ENCODE results near the gene MTMR11. TPM values are rescaled to one million over a fixed set of nuclear protein-coding genes. Genes with fewer than 3 reads are reported as not detected.
"Not testable (repeated sequence)": the region's sequence is repeated elsewhere in the genome, so short reads cannot be mapped to it uniquely, and the experiment has no call there.

MTMR11 gene
- total RNA-seq, 4 donors from 2014 or later: 3.2 to 4.8 (median 4.5) TPM

- DNase-seq (ENCODE audit: low spot score): no peak
- ATAC-seq (ENCODE audit: low FRiP score): no peak
- no peak for TF ChIP-seq CTCF (IDR thresholded peaks at IDR 0.05)
These were observed 31.0 kb upstream of the MTMR11 start for GRCh38 chr1:149967646-149968045.

GRCh38 chr1:149967041-149967440, 30.4 kb upstream of the MTMR11 start:
- DNase-seq (ENCODE audit: low spot score) (no peak), ATAC-seq (ENCODE audit: low FRiP score) (no peak)
- TF ChIP-seq CTCF (IDR thresholded peaks at IDR 0.05): no peak

- no peak for TF ChIP-seq CTCF (IDR thresholded peaks at IDR 0.05)
- ATAC-seq (ENCODE audit: low FRiP score) (no peak), DNase-seq (ENCODE audit: low spot score) (no peak)
These were observed 29.7 kb upstream of the MTMR11 start for GRCh38 chr1:149966405-149966804.

GRCh38 chr1:149965440-149965839, 28.8 kb upstream of the MTMR11 start:
- ATAC-seq (ENCODE audit: low FRiP score) (no peak), DNase-seq (ENCODE audit: low spot score) (no peak)
- no peak for TF ChIP-seq CTCF (IDR thresholded peaks at IDR 0.05)

GRCh38 chr1:149963358-149963757, 26.7 kb upstream of the MTMR11 start:
- TF ChIP-seq CTCF (IDR thresholded peaks at IDR 0.05): no peak
- DNase-seq (ENCODE audit: low spot score) (no peak), ATAC-seq (ENCODE audit: low FRiP score) (no peak)

- no peak for TF ChIP-seq CTCF (IDR thresholded peaks at IDR 0.05)
- ATAC-seq (ENCODE audit: low FRiP score) (no peak), DNase-seq (ENCODE audit: low spot score) (no peak)
These were observed 26.1 kb upstream of the MTMR11 start for GRCh38 chr1:149962736-149963135.

- TF ChIP-seq CTCF (IDR thresholded peaks at IDR 0.05): peak in 2 of 3 donors; percentile 19 to 71
- ATAC-seq (ENCODE audit: low FRiP score): peak; percentile 85
- DNase-seq (ENCODE audit: low spot score): no peak
These were observed 25.5 kb upstream of the MTMR11 start for GRCh38 chr1:149962039-149962647.

- ATAC-seq (ENCODE audit: low FRiP score); DNase-seq (ENCODE audit: low spot score): not testable (repeated sequence)
These were observed 20.9 kb upstream of the MTMR11 start for GRCh38 chr1:149957548-149957947.
